ENCODE measurements around the gene TEAD1. TPM values are rescaled to one million over a fixed set of nuclear protein-coding genes. Genes with fewer than 3 reads are reported as not detected.

TEAD1 gene
- total and polyA plus RNA-seq, 10 of the 15 experiments (the other 5 are each of a cell fraction or from before 2014, with no cell fraction given): 0.01 to 0.59 (median 0.04) TPM; not detected in 6

- TF ChIP-seq ZNF592 (IDR thresholded peaks at IDR 0.05): no peak
- no peak for TF ChIP-seq KDM1A (IDR thresholded peaks at IDR 0.05; ENCODE audit: borderline replicate concordance)
- TF ChIP-seq NFYA (IDR thresholded peaks at IDR 0.05; ENCODE audit: borderline replicate concordance, low read depth, low read length): no peak
- no peak for TF ChIP-seq FOS (IDR thresholded peaks at IDR 0.05; ENCODE audit: borderline replicate concordance, extremely low read depth, insufficient read length)
- no peak for TF ChIP-seq CBFB (IDR thresholded peaks at IDR 0.05; ENCODE audit: low read depth)
- no peak for TF ChIP-seq BCLAF1 (IDR thresholded peaks at IDR 0.05)
- no peak for TF ChIP-seq SREBF2 (IDR thresholded peaks at IDR 0.05; ENCODE audit: low read length)
- no peak for TF ChIP-seq BHLHE40 (IDR thresholded peaks at IDR 0.05; ENCODE audit: borderline replicate concordance in 1 of 2, low read depth in 2 of 2, low read length in 1 of 2)
Observed at GRCh38 chr11:12624595-12624994, 49.6 kb upstream of the TEAD1 start (continued).
